Small intestine (tissue), 7 donors: ENCODE results near the gene CLMP. TPM values are rescaled to one million over a fixed set of nuclear protein-coding genes. Genes with fewer than 3 reads are reported as not detected.

Experiments
- DNase-seq, 2 donors: peaks; one replicate each; pipeline versions ENCODE4 v3.0.0 to v3.0.0-alpha.2; 2013
- FAIRE-seq: peaks from 2 replicates; lab custom pipeline; 2012; peaks lifted over from hg19 to GRCh38; lab: Jason Lieb, UNC
- H3K27ac ChIP-seq, 3 donors: one replicate each; pipeline ENCODE4 v1.5.1; 2013; ENCODE audit warnings: low read length in 2 of 3, mild to moderate bottlenecking in 2 of 3, control low read depth in 1 of 3, inconsistent platforms in 1 of 3, low read depth in 1 of 3, moderate library complexity in 1 of 3
- H3K27me3 ChIP-seq, 3 donors: one replicate each; pipeline ENCODE4 v1.6.1; 2013; ENCODE audit warnings: low read length in 3 of 3, inconsistent platforms in 1 of 3; ENCODE audit not compliant: control insufficient read depth in 3 of 3, insufficient read depth in 3 of 3
- H3K36me3 ChIP-seq, 3 donors: one replicate each; pipeline ENCODE4 v1.6.1; 2013; ENCODE audit warnings: low read length in 3 of 3, inconsistent platforms in 1 of 3, low read depth in 1 of 3, mild to moderate bottlenecking in 1 of 3, moderate library complexity in 1 of 3; ENCODE audit not compliant: control insufficient read depth in 3 of 3, insufficient read depth in 2 of 3
- H3K4me1 ChIP-seq, 3 donors: one replicate each; pipeline ENCODE4 v1.6.1; 2013; ENCODE audit warnings: low read length in 2 of 3, inconsistent platforms in 1 of 3, low read depth in 1 of 3, mild to moderate bottlenecking in 1 of 3, moderate library complexity in 1 of 3; ENCODE audit not compliant: control insufficient read depth in 3 of 3, insufficient read depth in 2 of 3
- H3K4me3 ChIP-seq, 3 donors: one replicate each; pipeline ENCODE4 v1.5.1; 2013; ENCODE audit warnings: low read length in 3 of 3, control low read depth in 1 of 3, inconsistent platforms in 1 of 3, low read depth in 1 of 3, mild to moderate bottlenecking in 1 of 3, moderate library complexity in 1 of 3
- H3K9me3 ChIP-seq, 2 donors: one replicate each; pipeline ENCODE4 v1.6.1; 2013; ENCODE audit warnings: low read depth in 1 of 2, low read length in 1 of 2; ENCODE audit not compliant: control insufficient read depth in 2 of 2, insufficient read depth in 1 of 2
- WGBS, 3 donors: extraction: QIAGEN DNeasy Blood & Tissue Kit; methylation state at CpG; one replicate each; pipeline ENCODE4 v1.1.7; 2013; 5-methylcytosine and 5-hydroxymethylcytosine counted together
- polyA plus RNA-seq, 4 donors: library from polyadenylated mRNA; stranded (reverse) in 3 of 4; unstranded in 1 of 4; fragments of 200-250 nt in 3 of 4; fragments of 120-200 nt in 1 of 4; gene quantifications; one replicate each; pipeline versions ENCODE4 v1.2.1 to v1.2.3, GENCODE V29; 2013
- donor health status: healthy with polysubstance abuse.
- donor health status: control.
- donor health status: control.
- donor health status: Bipolar disorder and iron deficiency.
- donor health status: healthy.

The CLMP gene
- polyA plus RNA-seq, 4 donors: 0.22 to 12.2 (median 5.9) TPM

DNA sequence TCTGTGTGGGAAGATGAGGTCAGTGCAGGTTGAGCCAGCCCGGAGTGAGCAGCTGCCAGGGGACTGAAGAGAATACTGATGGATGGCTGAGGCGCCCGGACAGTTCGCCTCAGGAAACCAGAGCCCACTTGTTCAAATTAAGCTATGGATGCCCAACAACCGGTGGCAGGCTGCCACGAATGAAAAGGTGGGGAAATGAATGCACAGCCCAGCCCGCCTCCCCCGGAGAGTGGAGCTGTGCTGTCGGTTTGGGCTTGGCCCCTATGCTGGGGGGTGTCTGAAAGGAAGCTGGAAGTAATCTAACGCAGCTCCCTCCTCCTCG lies 155.0 kb downstream of the CLMP start:
- DNase-seq (no peak), FAIRE-seq (no peak)
- 62 to 77% (median 77%) methylated on average over 11 of the region's 11 CpGs for WGBS, 3 donors
- no peaks in the 10 kb centered on the region for H3K36me3 ChIP-seq
- no peaks in the 10 kb centered on the region for H3K9me3 ChIP-seq
- H3K27me3 ChIP-seq: no peaks in the 10 kb centered on the region
- no peak overlapping the region for H3K4me3 ChIP-seq
- H3K27ac ChIP-seq: no peak overlapping the region
- no peaks in the 10 kb centered on the region for H3K4me1 ChIP-seq

GRCh38 chr11:123035831-123036230 lies 159.2 kb downstream of the CLMP start:
- H3K27me3 ChIP-seq: no peaks in the 10 kb centered on the region
- H3K36me3 ChIP-seq: no peaks in the 10 kb centered on the region
- no peak for DNase-seq
- no peak for FAIRE-seq
- no peaks in the 10 kb centered on the region for H3K9me3 ChIP-seq
- 75 to 85% (median 84%) methylated on average over 10 of the region's 10 CpGs for WGBS, 3 donors
- H3K27ac ChIP-seq: no peak overlapping the region
- no peak overlapping the region for H3K4me3 ChIP-seq
- H3K4me1 ChIP-seq: no peaks in the 10 kb centered on the region

DNA sequence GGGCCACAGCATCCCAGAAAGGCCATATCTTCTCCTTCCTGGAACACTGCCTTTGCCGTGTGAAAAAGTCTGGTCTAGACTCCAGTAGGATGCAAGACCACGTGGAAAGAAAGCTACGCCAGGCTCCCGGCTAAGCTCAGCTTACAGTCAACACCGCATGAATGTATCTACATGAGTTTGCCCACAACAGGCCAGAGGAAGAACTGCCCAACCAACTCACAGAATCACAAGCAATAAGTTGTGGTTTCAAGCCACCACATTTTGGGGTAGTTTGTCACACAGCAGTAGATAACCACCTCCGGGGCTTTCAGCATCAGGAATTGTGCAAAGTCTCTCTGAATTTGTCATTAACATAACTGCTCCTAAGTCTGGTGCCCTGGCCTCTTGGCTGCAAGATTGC lies 160.5 kb downstream of the CLMP start:
- Histone ChIP-seq H3K4me3 (no peak overlapping the region), H3K27me3 (peaks cover 0 to 3% (median 0%) of the 10 kb centered on the region in 3 donors), H3K27ac (no peak overlapping the region), H3K9me3 (no peaks in the 10 kb centered on the region), H3K36me3 (no peaks in the 10 kb centered on the region), H3K4me1 (no peaks in the 10 kb centered on the region)
- no peak for DNase-seq
- no peak for FAIRE-seq
- WGBS, 3 donors: 70 to 84% (median 76%) methylated on average over 6 of the region's 6 CpGs

GRCh38 chr11:123033895-123034294 lies 161.2 kb downstream of the CLMP start:
- DNase-seq (peak in 1 of 2 donors; percentile 40), FAIRE-seq (no peak)
- Histone ChIP-seq H3K4me1 (no peaks in the 10 kb centered on the region), H3K36me3 (no peaks in the 10 kb centered on the region), H3K27ac (no peak overlapping the region), H3K9me3 (no peaks in the 10 kb centered on the region), H3K27me3 (peaks cover 0 to 3% (median 0%) of the 10 kb centered on the region in 3 donors), H3K4me3 (no peak overlapping the region)
- WGBS, 3 donors: 50 to 51% (median 50%) methylated on average over 10 of the region's 10 CpGs

DNA sequence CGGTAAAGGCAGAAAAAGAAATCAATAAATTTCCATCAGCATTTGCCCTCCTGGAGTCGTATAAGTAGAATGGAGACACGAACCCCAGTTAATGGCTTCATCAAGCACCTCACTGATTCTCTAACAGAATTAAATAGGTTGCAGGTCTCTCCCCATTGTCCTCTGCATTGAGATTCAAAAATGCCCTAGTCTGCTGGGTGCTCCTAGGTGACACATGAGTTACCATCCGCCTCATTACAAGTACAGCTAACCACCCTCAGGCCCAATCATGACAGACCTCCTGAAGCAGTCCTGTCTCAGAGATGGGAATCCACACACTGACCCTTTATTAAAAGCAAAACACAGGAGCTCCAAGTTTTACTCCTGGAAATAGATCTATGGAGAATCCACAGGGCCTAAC lies 164.5 kb downstream of the CLMP start:
- Histone ChIP-seq H3K36me3 (no peaks in the 10 kb centered on the region), H3K9me3 (no peaks in the 10 kb centered on the region), H3K4me3 (no peak overlapping the region), H3K27ac (no peak overlapping the region), H3K4me1 (no peaks in the 10 kb centered on the region), H3K27me3 (peaks cover 0 to 6% (median 0%) of the 10 kb centered on the region in 3 donors)
- FAIRE-seq (no peak), DNase-seq (no peak)
- 48 to 66% (median 55%) methylated on average over 4 of the region's 4 CpGs for WGBS, 3 donors

GRCh38 chr11:123020968-123021367 lies 174.1 kb downstream of the CLMP start:
- DNase-seq (peak; percentile 37 to 43), FAIRE-seq (no peak)
- no peaks in the 10 kb centered on the region for H3K27me3 ChIP-seq
- H3K4me1 ChIP-seq: no peaks in the 10 kb centered on the region
- H3K4me3 ChIP-seq: no peak overlapping the region
- no peak overlapping the region for H3K27ac ChIP-seq
- no peaks in the 10 kb centered on the region for H3K9me3 ChIP-seq
- no peaks in the 10 kb centered on the region for H3K36me3 ChIP-seq
- 41 to 64% (median 52%) methylated on average over 2 of the region's 2 CpGs for WGBS, 3 donors

Other genes starting within 250 kb of the CLMP start
- not detected for gene BSX, start 213.4 kb downstream of the CLMP start, polyA plus RNA-seq
- gene HSPA8, start 133.1 kb downstream of the CLMP start, polyA plus RNA-seq: 1,000 to 10,000 TPM in 1 of 4 donors, 100 to 1,000 TPM in 3; 389 to 1,201 (median 554) TPM
- gene GRAMD1B, start 235.0 kb upstream of the CLMP start, polyA plus RNA-seq: 10 to 100 TPM; 37.8 to 75.6 (median 57.7) TPM